Mucosa of rectum (tissue), 2 donors: ENCODE results near the gene NUDT4B.
"Not testable (repeated sequence)": the region's sequence is repeated elsewhere in the genome, so short reads cannot be mapped to it uniquely, and the experiment has no call there.

ENCODE experiments used
- H3K27ac ChIP-seq, 2 donors: one replicate each; pipeline ENCODE4 v1.7.0; 2013; ENCODE audit warnings: inconsistent platforms in 2 of 2, low read depth in 2 of 2, low read length in 2 of 2
- H3K27me3 ChIP-seq, 2 donors: one replicate each; pipeline ENCODE4 v1.7.0; 2013; ENCODE audit warnings: low read length in 2 of 2; ENCODE audit not compliant: control insufficient read depth in 2 of 2, insufficient read depth in 2 of 2
- H3K36me3 ChIP-seq, 2 donors: one replicate each; pipeline ENCODE4 v1.7.0; 2013; ENCODE audit warnings: low read length in 2 of 2; ENCODE audit not compliant: control insufficient read depth in 2 of 2, insufficient read depth in 2 of 2
- H3K4me1 ChIP-seq, 2 donors: one replicate each; pipeline ENCODE4 v1.7.0; 2013; ENCODE audit warnings: low read length in 2 of 2, mild to moderate bottlenecking in 1 of 2; ENCODE audit not compliant: control insufficient read depth in 2 of 2, insufficient read depth in 2 of 2
- H3K4me3 ChIP-seq, 2 donors: one replicate each; pipeline ENCODE4 v1.7.0; 2013; ENCODE audit warnings: low read length in 2 of 2
- H3K9ac ChIP-seq, 2 donors: one replicate each; pipeline ENCODE4 v1.7.0; 2013; ENCODE audit warnings: low read length in 2 of 2, low read depth in 1 of 2, mild to moderate bottlenecking in 1 of 2
- H3K9me3 ChIP-seq, 2 donors: one replicate each; pipeline ENCODE4 v1.7.0; 2013; ENCODE audit warnings: low read length in 2 of 2; ENCODE audit not compliant: control insufficient read depth in 2 of 2
- donor health status: healthy.
- donor health status: Normal muscosa, but diverticular disease.

The NUDT4B gene

DNA sequence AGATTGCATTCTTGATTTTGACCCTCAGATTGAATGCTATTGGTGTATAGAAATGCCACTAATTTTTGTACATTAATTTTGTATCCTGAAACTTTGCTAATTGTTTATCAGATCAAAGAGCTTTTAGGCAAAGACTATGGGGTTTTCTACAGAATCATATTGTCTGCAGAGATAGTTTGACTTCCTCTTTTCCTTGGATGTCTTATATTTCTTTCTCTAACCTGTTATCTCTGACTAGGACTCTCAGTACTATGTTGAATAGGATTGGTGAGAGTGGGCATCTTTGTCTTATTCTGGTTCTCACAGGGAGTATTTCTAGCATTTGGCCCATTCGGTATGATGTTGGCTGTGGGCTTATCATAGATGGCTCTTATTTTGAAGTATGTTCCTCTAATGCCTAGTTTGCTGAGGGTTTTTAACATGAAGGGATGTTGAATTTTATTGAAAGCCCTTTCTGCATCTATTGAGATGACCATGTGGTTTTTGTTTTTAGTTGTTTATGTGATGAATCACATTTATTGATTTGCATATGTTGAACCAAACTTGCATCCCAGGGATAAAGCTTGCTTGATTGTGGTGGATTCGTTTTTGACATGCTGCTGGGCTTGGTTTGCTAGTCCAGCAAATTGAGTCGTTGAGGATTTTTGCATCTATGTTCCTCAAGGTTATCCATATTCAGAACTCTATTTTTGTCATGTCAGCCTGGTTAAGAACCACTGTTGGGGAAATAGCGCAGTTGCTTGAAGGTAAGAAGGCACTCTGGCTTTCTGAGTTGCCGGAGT lies 16.9 kb downstream of the NUDT4B start:
- not testable (repeated sequence) for H3K4me3 ChIP-seq, H3K4me1 ChIP-seq, H3K27me3 ChIP-seq, H3K9ac ChIP-seq, H3K27ac ChIP-seq, H3K36me3 ChIP-seq, H3K9me3 ChIP-seq

- H3K4me1 ChIP-seq, H3K9me3 ChIP-seq, H3K36me3 ChIP-seq, H3K27me3 ChIP-seq, H3K27ac ChIP-seq, H3K4me3 ChIP-seq, H3K9ac ChIP-seq: not testable (repeated sequence)
These were observed 20.0 kb downstream of the NUDT4B start for GRCh38 chr1:148768541-148768940.

- not testable (repeated sequence) for H3K27me3 ChIP-seq, H3K9ac ChIP-seq, H3K36me3 ChIP-seq, H3K27ac ChIP-seq, H3K9me3 ChIP-seq, H3K4me3 ChIP-seq, H3K4me1 ChIP-seq
These were observed 20.9 kb downstream of the NUDT4B start for GRCh38 chr1:148769495-148769894.

- not testable (repeated sequence) for H3K27ac ChIP-seq
These were observed 25.1 kb downstream of the NUDT4B start for GRCh38 chr1:148773690-148774089.

GRCh38 chr1:148774102-148774501 lies 25.5 kb downstream of the NUDT4B start:
- H3K9me3 ChIP-seq, H3K36me3 ChIP-seq, H3K9ac ChIP-seq, H3K4me1 ChIP-seq, H3K27ac ChIP-seq, H3K4me3 ChIP-seq, H3K27me3 ChIP-seq: not testable (repeated sequence)

More at GRCh38 chr1:148773690-148774089, 25.1 kb downstream of the NUDT4B start:
- not testable (repeated sequence) for H3K9ac ChIP-seq, H3K27me3 ChIP-seq, H3K4me3 ChIP-seq, H3K9me3 ChIP-seq, H3K36me3 ChIP-seq, H3K4me1 ChIP-seq

GRCh38 chr1:148775263-148775662 lies 26.7 kb downstream of the NUDT4B start:
- not testable (repeated sequence) for H3K27me3 ChIP-seq, H3K4me1 ChIP-seq, H3K9ac ChIP-seq, H3K27ac ChIP-seq, H3K36me3 ChIP-seq, H3K9me3 ChIP-seq, H3K4me3 ChIP-seq

DNA sequence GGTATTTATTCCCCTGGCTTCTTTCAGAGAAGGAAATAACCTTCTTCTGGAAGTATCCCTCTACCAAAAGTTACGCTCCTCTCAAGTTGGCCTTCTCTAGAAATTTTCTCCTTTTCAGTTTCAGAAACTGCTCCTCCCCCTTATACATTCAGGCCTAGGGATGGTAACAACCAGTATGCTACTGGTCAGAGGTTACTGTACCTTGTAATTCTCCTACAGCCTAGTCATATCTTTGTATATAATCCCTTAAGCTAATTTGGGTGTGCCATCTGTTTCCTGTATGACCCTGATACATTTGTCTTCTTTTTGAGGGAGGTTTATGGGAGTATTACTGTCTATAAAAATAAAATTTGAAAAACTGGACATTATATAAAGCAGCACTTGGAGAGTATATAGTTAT lies 29.1 kb downstream of the NUDT4B start:
- not testable (repeated sequence) for H3K27ac ChIP-seq, H3K9ac ChIP-seq, H3K36me3 ChIP-seq, H3K4me3 ChIP-seq, H3K27me3 ChIP-seq, H3K9me3 ChIP-seq, H3K4me1 ChIP-seq

DNA sequence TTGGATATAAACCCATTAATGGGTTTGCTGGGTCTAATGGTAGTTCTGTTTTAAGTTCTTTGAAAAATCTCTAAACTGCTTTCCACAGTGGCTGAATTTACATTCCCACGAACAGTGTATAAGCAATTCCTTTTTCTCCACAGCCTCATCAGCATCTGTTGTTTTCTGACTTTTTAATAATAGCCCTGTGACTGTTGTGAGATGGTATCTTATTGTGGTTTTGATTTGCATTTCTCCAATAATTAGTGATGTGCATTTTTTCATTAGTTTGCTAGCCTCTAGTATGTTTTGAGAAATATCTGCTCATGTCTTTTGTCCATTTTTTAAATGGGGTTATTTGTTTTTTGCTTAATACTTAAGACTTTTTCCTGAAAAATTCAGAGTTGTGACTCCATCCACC lies 31.8 kb downstream of the NUDT4B start:
- not testable (repeated sequence) for H3K27ac ChIP-seq, H3K4me3 ChIP-seq, H3K27me3 ChIP-seq, H3K9me3 ChIP-seq, H3K36me3 ChIP-seq, H3K9ac ChIP-seq, H3K4me1 ChIP-seq

GRCh38 chr1:148791543-148792099 lies 43.0 kb downstream of the NUDT4B start:
- H3K4me3 ChIP-seq, H3K9ac ChIP-seq, H3K4me1 ChIP-seq, H3K9me3 ChIP-seq, H3K27me3 ChIP-seq, H3K36me3 ChIP-seq, H3K27ac ChIP-seq: not testable (repeated sequence)

DNA sequence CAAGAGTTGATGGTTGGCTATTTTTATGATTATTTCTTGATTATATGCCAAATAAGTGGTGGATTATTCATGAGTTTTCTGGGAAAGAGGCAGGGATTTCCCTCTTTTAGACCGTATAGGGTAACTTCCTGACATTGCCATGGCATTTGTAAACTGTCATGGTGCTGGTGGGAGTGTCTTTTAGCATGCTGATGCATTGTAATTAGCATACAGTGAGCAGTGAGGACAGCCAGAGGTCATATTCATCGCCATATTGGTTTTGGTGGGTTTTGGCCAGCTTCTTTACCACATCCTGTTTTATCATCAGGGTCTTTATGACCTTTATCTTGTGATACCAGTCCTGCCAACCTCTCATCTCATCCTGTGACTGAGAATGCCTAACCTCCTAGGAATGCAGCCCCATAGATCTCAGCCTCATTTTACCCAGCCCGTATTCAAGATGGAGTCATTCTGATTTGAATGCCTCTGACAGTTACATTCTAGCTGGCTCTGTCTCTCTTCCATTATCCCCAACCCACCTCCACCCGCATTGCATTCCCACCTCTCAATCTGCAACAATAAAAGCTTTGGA lies 45.3 kb downstream of the NUDT4B start:
- H3K9me3 ChIP-seq, result not testable (repeated sequence)

More for the DNA sequence above, 45.3 kb downstream of the NUDT4B start:
- not testable (repeated sequence) for H3K36me3 ChIP-seq, H3K27ac ChIP-seq, H3K4me3 ChIP-seq, H3K27me3 ChIP-seq, H3K4me1 ChIP-seq, H3K9ac ChIP-seq
